ENCODE measurements around the gene PTS. TPM values are rescaled to one million over a fixed set of nuclear protein-coding genes. Genes with fewer than 3 reads are reported as not detected.

PTS gene
- total RNA-seq, 1 donor from 2014 or later, result 35.9 TPM

DNA sequence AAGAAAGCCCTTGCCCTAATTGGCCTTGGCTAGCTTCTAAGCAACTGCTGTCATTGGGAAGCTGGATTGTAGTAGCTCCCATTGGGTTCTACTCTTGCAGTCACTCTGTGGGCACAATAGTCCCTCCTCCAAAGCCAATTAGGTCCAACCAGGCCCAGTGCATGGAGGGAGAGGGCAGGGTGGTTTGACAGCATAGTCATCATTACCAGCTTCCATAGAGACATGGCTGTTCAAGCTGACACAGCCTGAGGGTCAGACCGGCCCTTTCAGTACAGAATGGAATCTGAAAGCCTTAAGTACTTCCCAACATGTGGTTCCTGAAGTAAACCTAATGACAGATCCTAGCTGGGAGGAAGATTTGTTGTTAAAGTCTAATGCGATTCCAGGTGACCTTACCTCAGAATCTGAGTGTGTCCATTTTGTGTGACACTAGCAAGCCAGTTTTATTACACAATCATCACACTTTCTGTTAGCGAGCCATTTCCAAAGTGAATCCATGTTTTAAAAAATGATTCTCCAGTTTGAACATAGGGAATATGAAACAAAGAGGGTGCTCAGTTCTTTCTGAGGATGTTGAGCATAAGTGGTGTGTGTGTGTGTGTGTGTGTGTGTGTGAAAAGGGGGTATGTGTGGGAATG, 27.5 kb downstream of the PTS start:
- FAIRE-seq (no peak), DNase-seq (ENCODE audit: low spot score in 2 of 2) (no peak)

DNA sequence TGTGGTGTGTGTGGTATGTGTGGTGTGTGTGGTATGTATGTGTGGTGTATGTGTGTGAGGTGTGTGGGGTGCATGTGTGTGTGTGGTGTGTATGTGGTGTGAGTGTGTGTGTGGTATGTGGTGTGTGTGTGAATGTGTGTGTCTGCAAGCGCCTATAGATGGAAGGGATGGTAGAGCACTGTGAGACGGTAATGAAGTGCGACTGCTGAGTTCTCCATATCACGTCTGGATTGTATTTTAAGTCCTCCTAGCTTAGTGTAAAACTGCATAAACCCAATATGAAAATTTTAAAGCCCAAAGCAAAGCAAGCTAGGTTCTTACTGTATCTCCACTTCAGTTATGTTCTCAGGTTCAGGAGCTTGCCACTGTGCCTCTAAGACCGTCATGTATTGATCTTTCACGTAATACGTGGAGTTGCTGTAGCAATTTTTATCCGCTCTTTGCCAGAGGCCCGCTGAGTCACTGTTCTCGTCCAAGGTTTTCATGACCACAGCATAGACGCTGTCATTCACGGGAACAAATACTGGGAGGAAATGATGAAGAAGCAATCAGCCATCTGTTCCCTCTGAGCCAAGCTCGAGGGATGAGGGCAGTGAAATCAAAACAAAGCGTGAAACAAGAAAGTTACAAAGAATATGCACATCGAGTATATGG, 29.0 kb downstream of the PTS start:
- FAIRE-seq (no peak), DNase-seq (ENCODE audit: low spot score in 2 of 2) (peak in 1 of 2 donors; percentile 15)

- DNase-seq (ENCODE audit: low spot score in 2 of 2) (no peak), FAIRE-seq (no peak)
Measured at GRCh38 chr11:112260490-112260889, 34.3 kb downstream of the PTS start, which contains the start of gene PLET1. TSS of gene PLET1 (minus strand) at chr11:112260860. CDS start at chr11:112260589, 271 bp downstream.

DNA sequence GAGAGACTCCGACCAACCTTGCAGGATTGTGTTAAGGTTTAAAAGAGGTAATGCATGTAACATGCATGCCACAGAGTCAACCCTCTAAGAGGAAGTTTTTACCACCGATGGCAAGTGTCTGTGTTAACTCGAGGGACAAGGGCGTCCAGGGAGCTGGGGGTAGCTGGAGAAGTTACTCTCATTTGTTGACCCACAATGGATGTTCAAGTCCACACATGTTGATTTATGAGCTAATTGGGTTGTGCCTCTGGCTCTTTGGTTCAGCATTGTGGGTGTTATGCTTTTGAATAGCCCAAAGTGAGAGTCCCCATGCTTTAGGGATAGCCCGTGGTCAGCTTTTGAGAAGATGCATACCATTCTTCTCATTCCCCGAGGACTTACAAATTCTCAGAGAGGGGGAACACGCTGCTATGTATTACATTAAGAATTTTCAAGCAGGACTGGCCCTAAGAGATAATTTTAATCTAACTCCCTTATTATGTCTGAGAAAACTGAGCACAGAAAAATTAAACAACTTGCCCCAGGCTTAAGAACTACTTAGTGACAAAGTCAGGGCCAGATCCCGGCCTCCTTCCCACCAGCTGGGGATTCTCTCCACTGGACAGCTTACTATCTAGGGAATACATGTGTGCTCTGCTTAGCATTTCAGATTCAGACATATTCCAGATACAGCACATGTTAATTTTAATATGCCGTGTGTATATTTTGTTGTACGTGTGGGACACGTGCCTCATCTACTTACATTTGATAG, 39.6 kb downstream of the PTS start:
- no peak for FAIRE-seq

DNA sequence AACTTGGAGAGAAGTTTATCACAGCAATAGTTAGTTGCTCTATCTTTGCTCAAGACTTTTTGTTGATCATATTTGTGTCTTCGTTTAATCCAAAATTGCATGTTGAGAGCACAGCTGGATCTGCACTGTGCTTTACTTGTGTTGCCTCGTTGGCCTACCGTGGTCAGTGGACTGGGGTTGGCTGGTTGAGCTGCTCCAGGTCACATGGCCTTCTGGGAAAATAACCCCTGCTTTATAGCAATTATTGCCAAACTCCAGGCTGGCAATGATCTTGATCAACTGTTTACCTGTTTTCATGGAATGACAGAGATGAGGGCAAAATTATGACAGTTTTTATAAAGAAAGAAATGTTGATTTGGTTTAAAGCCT, 40.2 kb downstream of the PTS start:
- DNase-seq (ENCODE audit: low spot score in 2 of 2), result no peak
- no peak for FAIRE-seq

More for the DNA sequence above, 39.6 kb downstream of the PTS start:
- no peak for DNase-seq (ENCODE audit: low spot score in 2 of 2)

DNA sequence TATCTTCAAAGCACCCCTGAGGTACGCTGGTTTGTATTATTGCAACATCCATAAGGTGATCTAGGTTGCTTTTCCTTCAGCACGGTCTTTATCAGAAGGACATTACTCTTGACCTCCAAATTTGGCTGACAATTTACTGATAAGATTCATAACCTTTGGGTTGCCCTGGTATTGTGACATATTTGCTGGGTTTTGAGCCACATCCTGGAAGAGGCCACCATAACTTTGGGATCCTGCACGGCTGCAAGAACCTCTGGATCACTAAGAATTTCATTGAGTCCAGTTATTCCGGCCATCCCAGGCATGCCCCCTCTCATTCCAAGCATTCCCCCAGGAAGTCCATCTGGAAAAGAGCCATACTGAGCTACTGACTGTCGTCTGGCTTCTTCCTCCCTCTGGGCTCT, 41.0 kb downstream of the PTS start:
- no peak for FAIRE-seq
- no peak for DNase-seq (ENCODE audit: low spot score in 2 of 2)

GRCh38 chr11:112268406-112268805, 42.2 kb downstream of the PTS start:
- FAIRE-seq (no peak), DNase-seq (ENCODE audit: low spot score in 2 of 2) (no peak)

- DNase-seq (ENCODE audit: low spot score in 2 of 2) (no peak), FAIRE-seq (no peak)
Measured at GRCh38 chr11:112269139-112269538, 42.9 kb downstream of the PTS start.

DNA sequence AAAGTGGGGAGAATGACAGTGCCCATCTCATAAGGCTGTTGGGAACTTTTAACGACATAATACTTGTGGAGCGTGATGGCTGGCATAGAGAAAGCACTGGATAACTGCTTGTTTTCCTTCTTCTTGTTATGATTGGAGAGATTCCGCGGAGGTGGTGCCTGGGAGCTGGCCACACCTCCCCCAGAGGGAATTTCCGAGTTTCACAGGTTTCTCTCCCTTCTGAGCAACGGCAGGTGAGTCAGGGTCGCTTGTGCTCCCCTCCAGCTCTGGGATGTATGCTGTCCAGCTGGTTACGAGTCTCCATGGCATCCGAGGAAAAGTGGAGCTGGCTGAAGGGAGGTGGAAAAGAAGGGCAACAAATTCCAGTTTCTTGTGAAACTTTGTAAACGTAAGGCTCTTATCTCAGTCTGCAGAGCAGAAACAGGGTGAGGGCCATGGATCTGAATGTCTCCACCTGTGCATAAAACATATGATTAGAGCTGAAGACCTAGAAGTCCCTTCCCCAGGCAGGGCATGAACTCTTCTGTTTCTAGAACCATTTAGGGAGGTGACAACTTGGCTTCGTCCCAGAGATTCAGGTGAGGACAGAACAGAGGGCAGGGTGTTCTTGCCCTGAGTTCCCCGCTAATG, 44.4 kb downstream of the PTS start:
- DNase-seq (ENCODE audit: low spot score in 2 of 2) (no peak), FAIRE-seq (no peak)

DNA sequence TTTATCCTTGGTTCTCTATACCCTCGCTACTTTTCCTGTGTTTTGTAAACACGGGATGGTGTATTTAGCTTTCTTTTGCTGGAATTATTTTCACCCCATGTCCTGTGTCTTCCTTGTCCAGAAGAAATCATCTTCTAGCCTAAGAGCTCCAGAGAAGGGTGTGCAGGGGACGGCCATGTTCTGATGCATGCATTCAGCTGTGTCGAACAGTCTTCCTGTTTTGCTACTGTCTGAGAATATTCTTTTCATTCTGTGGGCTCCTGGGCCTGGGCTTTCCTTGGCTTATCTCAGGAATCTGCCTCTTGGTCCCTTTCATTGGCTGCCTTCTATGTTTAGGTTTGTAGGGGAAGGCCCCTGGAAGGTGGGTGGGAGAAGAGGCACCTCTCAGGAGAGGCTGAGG, 45.0 kb downstream of the PTS start:
- DNase-seq (ENCODE audit: low spot score in 2 of 2) (no peak), FAIRE-seq (no peak)

- FAIRE-seq (no peak), DNase-seq (ENCODE audit: low spot score in 2 of 2) (no peak)
Measured at GRCh38 chr11:112273066-112273465, 46.8 kb downstream of the PTS start.

GRCh38 chr11:112274007-112274783, 48.0 kb downstream of the PTS start:
- no peak for FAIRE-seq
- DNase-seq (ENCODE audit: low spot score in 2 of 2), result no peak

DNA sequence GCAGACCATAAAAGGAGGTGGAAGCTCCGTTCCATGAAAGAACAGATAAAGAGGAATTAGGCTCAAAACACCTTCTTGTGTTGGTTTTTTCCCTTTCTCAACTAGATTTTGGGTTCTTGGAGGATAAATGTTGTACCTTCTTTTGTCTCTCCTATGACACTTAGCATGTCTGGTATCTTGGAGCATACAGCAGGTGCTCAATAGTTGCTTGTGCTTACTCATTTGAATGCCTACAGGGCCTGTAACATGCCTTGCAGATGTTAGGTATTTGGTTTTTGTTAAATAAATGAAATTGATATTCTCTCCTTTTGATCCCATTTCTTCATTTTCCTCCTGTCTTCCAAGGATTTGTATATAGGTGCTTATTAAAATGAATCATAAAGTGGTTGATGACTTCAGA, 50.8 kb downstream of the PTS start:
- FAIRE-seq, result no peak
- no peak for DNase-seq (ENCODE audit: low spot score in 2 of 2)

GRCh38 chr11:112277941-112278340, 51.7 kb downstream of the PTS start:
- no peak for FAIRE-seq

GRCh38 chr11:112278803-112279202, 52.6 kb downstream of the PTS start:
- FAIRE-seq, result no peak
- no peak for DNase-seq (ENCODE audit: low spot score in 2 of 2)

More at GRCh38 chr11:112277941-112278340, 51.7 kb downstream of the PTS start:
- DNase-seq (ENCODE audit: low spot score in 2 of 2), result no peak

DNA sequence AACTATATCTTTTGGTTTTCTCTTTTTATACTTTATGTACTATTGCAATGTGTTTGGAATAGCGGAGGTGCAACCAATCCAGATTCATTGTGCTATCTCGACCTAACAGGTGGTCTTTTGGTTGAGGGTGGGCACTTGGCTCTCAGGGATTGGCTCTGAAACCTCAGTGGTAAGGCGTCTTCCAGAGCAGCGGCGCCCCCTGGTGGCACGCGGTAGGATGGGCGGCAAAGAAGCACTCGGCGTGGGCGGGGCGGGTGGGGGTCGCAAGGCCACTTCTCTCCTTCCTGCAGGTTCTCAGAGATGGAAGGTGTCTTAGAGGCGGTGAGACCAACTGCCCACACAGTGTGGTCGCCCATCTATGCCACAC, 53.7 kb downstream of the PTS start:
- FAIRE-seq, result no peak
- peak in 1 of 2 donors; percentile 60 for DNase-seq (ENCODE audit: low spot score in 2 of 2)

GRCh38 chr11:112280268-112281126, 54.3 kb downstream of the PTS start:
- peak; percentile 64 to 77 for DNase-seq (ENCODE audit: low spot score in 2 of 2)
- FAIRE-seq, result no peak

- FAIRE-seq, result no peak
- no peak for DNase-seq (ENCODE audit: low spot score in 2 of 2)
Measured at GRCh38 chr11:112281726-112282125, 55.5 kb downstream of the PTS start.

Measured in frontal cortex (tissue), 4 donors.